HG03066 (cell line): ENCODE data around the gene KLF12.
A peak's percentile ranks its signal among the peaks of the same experiment; 100 is the strongest.

Experiments
- ATAC-seq: cut with Tn5 transposase; IDR thresholded peaks from one replicate; pipeline ENCODE4 v1.9.1; 2021; ENCODE audit warnings: low read depth; ENCODE audit not compliant: unreplicated experiment

KLF12 gene

GRCh38 chr13:74135326-74136083 lies 1.3 kb upstream of the KLF12 start:
- peak; percentile 41 for ATAC-seq

- ATAC-seq, result peak; percentile 23
Observed at GRCh38 chr13:74134777-74135325, 647 bp upstream of the KLF12 start.

- peak; percentile 42 for ATAC-seq
Observed at GRCh38 chr13:74133657-74134201, 475 bp downstream of the KLF12 start.

GRCh38 chr13:74132776-74133656 lies 1.2 kb downstream of the KLF12 start:
- no peak for ATAC-seq

GRCh38 chr13:74132152-74132775 lies 1.9 kb downstream of the KLF12 start:
- ATAC-seq, result no peak

- no peak for ATAC-seq
Observed at GRCh38 chr13:74131227-74131626, 3.0 kb downstream of the KLF12 start.

GRCh38 chr13:74129500-74130191 lies 4.6 kb downstream of the KLF12 start:
- ATAC-seq, result no peak

- ATAC-seq, result no peak
Observed at GRCh38 chr13:74128156-74128767, 5.9 kb downstream of the KLF12 start.

- ATAC-seq, result no peak
Observed at GRCh38 chr13:74118328-74118727, 15.9 kb downstream of the KLF12 start.

- no peak for ATAC-seq
Observed at GRCh38 chr13:74117207-74117705, 16.9 kb downstream of the KLF12 start.

- no peak for ATAC-seq
Observed at GRCh38 chr13:74115133-74115532, 19.1 kb downstream of the KLF12 start.

- ATAC-seq, result no peak
Observed at GRCh38 chr13:74114641-74115040, 19.6 kb downstream of the KLF12 start.

- no peak for ATAC-seq
Observed at GRCh38 chr13:74114202-74114601, 20.0 kb downstream of the KLF12 start.

GRCh38 chr13:74111901-74112824 lies 22.0 kb downstream of the KLF12 start:
- no peak for ATAC-seq

GRCh38 chr13:74111399-74111798 lies 22.8 kb downstream of the KLF12 start:
- no peak for ATAC-seq

GRCh38 chr13:74110053-74110452 lies 24.2 kb downstream of the KLF12 start:
- no peak for ATAC-seq

- ATAC-seq, result no peak
Observed at GRCh38 chr13:74107598-74107997, 26.6 kb downstream of the KLF12 start.

- no peak for ATAC-seq
Observed at GRCh38 chr13:74105871-74106270, 28.3 kb downstream of the KLF12 start.
